Esophagus muscularis mucosa (tissue), 4 donors: ENCODE results near the gene BTBD17. TPM values are rescaled to one million over a fixed set of nuclear protein-coding genes. Genes with fewer than 3 reads are reported as not detected.
A peak's percentile ranks its signal among the peaks of the same experiment; 100 is the strongest.

Experiments used
- DNase-seq: peaks from one replicate; pipeline ENCODE4 v3.0.0-alpha.2; 2017; ENCODE audit errors: extremely low spot score
- H3K27ac ChIP-seq, 4 donors: fragments of 200-600 bp; sonication (generic); replicated peaks in 1 of 4; 1 replicate in 3 of 4; 2 replicates in 1 of 4; pipeline ENCODE4 v1.5.1; 2016 to 2019; ENCODE audit warnings: mild to moderate bottlenecking in 1 of 4
- H3K27me3 ChIP-seq, 4 donors: fragments of 200-600 bp; sonication (generic); one replicate each; pipeline versions ENCODE4 v1.5.1 to v1.6.0; 2016 to 2019
- H3K36me3 ChIP-seq, 4 donors: fragments of 200-600 bp; sonication (generic); one replicate each; pipeline ENCODE4 v1.5.1; 2016 to 2019
- H3K4me1 ChIP-seq, 4 donors: fragments of 200-600 bp; sonication (generic); one replicate each; pipeline ENCODE4 v1.5.1; 2016 to 2019
- H3K4me3 ChIP-seq, 4 donors: fragments of 200-600 bp; sonication (generic); 1 replicate in 2 of 4; 2 replicates in 2 of 4; pipeline ENCODE4 v1.5.1; 2016 to 2019; ENCODE audit warnings: mild to moderate bottlenecking in 4 of 4, moderate library complexity in 1 of 4
- H3K9me3 ChIP-seq, 4 donors: fragments of 200-600 bp; sonication (generic); 1 replicate in 3 of 4; 2 replicates in 1 of 4; pipeline ENCODE4 v1.5.1; 2016 to 2019
- EP300 ChIP-seq: sonication (generic); formaldehyde crosslinking; IDR thresholded peaks from one replicate; pipeline ENCODE4 v1.6.1; 2017; ENCODE audit warnings: antibody characterized with exemption
- POLR2A ChIP-seq: fragments of 450-650 bp; IDR thresholded peaks from one replicate; pipeline ENCODE4 v1.6.1; 2017; ENCODE audit warnings: antibody characterized with exemption, moderate library complexity, mild to moderate bottlenecking, low read depth
- POLR2AphosphoS5 ChIP-seq, 2 donors: sonication (generic); formaldehyde crosslinking; IDR thresholded peaks; one replicate each; pipeline ENCODE4 v1.6.1; 2017; ENCODE audit warnings: antibody characterized with exemption in 2 of 2
- WGBS: methylation state at CpG from one replicate; pipeline ENCODE4 v1.1.5; 2018; 5-methylcytosine and 5-hydroxymethylcytosine counted together
- intact Hi-C: fragments of 100-400 bp; cut with DNase I; formaldehyde crosslinking; loops from one replicate; pipeline ENCODE4 v1.15.1; 2023
- total RNA-seq, 4 donors: library from RNA; depleted of rRNA; stranded (reverse); fragments of >200 nt; gene quantifications; one replicate each; pipeline versions ENCODE4 v1.1.0 to v1.2.1, GENCODE V29; 2016
- TF ChIP-seq, protein P1 (sequence below), 3 experiments: fragments of 200-600 bp in 2 of 3; fragments of 450-650 bp in 1 of 3; sonication (generic) in 2 of 3; IDR thresholded peaks; one replicate each; pipeline ENCODE4 v1.5.1; 2017 to 2019; ENCODE audit warnings: antibody characterized with exemption in 3 of 3, mild to moderate bottlenecking in 2 of 3, moderate library complexity in 1 of 3

The BTBD17 gene
- total RNA-seq, 4 donors from 2014 or later, result 0.17 TPM; not detected in 3

DNA sequence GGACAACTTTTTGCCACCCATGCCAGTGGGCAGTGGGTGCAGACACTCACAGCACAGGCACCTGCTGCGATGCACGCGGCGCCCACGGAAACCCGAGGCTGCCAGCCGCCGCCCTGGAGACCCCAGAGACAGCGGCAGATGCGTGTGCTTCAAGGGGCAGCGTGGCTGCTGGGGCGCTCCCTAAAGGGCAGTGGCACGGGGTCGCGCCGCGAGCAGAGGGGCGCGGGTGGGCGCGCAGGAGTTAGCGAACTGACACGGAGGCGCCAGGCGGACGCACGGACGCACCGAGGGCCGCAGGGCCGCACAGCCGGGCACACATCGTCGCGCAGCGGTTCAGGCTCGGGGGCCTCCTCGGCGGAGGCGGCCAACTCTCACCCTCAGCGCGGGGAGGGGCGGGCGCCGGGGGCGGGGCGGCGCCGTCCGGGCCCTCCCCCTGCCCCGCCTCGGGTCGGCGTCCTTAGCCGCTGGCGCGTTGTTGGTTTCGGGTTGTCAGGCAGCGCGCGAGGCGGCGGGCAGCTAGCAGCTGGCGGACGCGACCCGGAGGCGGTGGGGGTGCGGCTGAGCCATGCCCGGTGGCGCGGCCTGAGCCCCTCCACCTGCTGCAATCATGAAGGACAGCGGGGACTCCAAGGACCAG is 35.8 kb downstream of the BTBD17 start, which contains the start of gene KIF19:
Gene KIF19 (plus strand): TSS at position 484 of the 637 bp plus-strand sequence. CDS start 124 bp downstream, at position 608.
- Histone ChIP-seq H3K9me3 (no peaks in the 10 kb centered on the region), H3K27ac (no peak within 1 kb of the TSS), H3K36me3 (no peaks in the 10 kb centered on the region), H3K27me3 (peaks cover 0 to 67% (median 9%) of the 10 kb centered on the region in 4 donors), H3K4me3 (peak within 1 kb of the TSS; percentile 39 to 56 (median 46)), H3K4me1 (peaks cover 18 to 21% (median 19%) of the 10 kb centered on the region in 4 donors)
- no peak for DNase-seq
- intact Hi-C loops, result no loop called here
- no CpG with 5 or more reads among the region's 73 CpGs for WGBS
- no peak for TF ChIP-seq POLR2AphosphoS5 (IDR thresholded peaks at IDR 0.05)
- TF ChIP-seq, protein P1, sequence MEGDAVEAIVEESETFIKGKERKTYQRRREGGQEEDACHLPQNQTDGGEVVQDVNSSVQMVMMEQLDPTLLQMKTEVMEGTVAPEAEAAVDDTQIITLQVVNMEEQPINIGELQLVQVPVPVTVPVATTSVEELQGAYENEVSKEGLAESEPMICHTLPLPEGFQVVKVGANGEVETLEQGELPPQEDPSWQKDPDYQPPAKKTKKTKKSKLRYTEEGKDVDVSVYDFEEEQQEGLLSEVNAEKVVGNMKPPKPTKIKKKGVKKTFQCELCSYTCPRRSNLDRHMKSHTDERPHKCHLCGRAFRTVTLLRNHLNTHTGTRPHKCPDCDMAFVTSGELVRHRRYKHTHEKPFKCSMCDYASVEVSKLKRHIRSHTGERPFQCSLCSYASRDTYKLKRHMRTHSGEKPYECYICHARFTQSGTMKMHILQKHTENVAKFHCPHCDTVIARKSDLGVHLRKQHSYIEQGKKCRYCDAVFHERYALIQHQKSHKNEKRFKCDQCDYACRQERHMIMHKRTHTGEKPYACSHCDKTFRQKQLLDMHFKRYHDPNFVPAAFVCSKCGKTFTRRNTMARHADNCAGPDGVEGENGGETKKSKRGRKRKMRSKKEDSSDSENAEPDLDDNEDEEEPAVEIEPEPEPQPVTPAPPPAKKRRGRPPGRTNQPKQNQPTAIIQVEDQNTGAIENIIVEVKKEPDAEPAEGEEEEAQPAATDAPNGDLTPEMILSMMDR (IDR thresholded peaks at IDR 0.05), result no peak
- no peak for TF ChIP-seq POLR2A
- TF ChIP-seq EP300, result no peak

DNA sequence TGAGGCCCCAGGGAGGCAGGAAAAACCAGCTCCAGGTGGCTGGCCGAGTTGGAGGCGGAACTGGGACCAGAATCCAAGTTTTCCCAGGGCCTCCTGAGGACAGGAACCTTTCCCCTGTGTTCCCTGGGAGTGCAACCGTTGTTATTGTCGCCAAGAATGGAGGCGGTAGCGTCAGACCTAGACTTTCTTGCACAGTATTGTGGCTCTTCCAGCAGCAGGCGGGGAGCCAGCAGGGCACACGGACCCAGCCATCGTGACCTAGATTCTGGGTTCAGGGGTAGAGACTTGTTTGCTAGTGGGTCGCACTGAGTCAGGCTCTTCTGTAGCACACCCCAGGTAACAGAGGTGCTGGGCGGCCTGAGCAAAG is 36.3 kb downstream of the BTBD17 start:
- H3K27me3 ChIP-seq, result peaks cover 0 to 62% (median 9%) of the 10 kb centered on the region in 4 donors

DNA sequence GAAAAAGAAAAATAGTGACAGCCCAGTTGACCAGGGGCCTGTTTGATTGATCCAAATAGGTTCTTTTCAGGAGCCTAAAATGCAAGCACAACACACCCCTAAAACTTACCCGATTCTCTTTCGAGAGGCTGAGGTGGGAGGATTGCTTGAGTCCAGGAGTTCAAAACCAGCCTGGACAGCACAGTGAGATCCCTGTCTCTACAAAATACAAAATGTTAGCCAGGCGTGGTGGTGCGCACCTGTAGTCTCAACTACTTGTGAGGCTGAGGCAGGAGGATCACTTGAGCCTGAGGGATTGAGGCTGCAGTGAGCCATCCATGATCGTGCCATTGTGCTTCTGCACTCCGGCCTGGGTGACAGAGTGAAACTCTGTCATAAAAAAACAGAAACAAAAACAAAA is 37.1 kb downstream of the BTBD17 start:
- DNase-seq, result no peak
- H3K27ac ChIP-seq, result no peak overlapping the region
- H3K4me1 ChIP-seq, result peaks cover 18 to 21% (median 19%) of the 10 kb centered on the region in 4 donors
- no peaks in the 10 kb centered on the region for H3K9me3 ChIP-seq
- TF ChIP-seq POLR2AphosphoS5 (IDR thresholded peaks at IDR 0.05) (no peak), EP300 (no peak), POLR2A (no peak)
- TF ChIP-seq, protein P1 (IDR thresholded peaks at IDR 0.05), result no peak
- 96% methylated on average over 6 of the region's 6 CpGs for WGBS
- intact Hi-C loops, result no loop called here
- H3K27me3 ChIP-seq, result peaks cover 0 to 54% (median 9%) of the 10 kb centered on the region in 4 donors
- no peak overlapping the region for H3K4me3 ChIP-seq
- no peaks in the 10 kb centered on the region for H3K36me3 ChIP-seq

More for the DNA sequence above, 36.3 kb downstream of the BTBD17 start:
- TF ChIP-seq EP300, result no peak
- TF ChIP-seq POLR2AphosphoS5 (IDR thresholded peaks at IDR 0.05), result no peak
- TF ChIP-seq POLR2A, result no peak
- TF ChIP-seq, protein P1 (IDR thresholded peaks at IDR 0.05), result no peak
- intact Hi-C loops, result no loop called here
- Histone ChIP-seq H3K36me3 (no peaks in the 10 kb centered on the region), H3K9me3 (no peaks in the 10 kb centered on the region), H3K4me1 (peaks cover 18 to 21% (median 19%) of the 10 kb centered on the region in 4 donors), H3K4me3 (peak overlapping the region; percentile 39 to 56 (median 46)), H3K27ac (no peak overlapping the region)
- DNase-seq, result no peak
- 28% methylated on average over 5 of the region's 11 CpGs for WGBS

DNA sequence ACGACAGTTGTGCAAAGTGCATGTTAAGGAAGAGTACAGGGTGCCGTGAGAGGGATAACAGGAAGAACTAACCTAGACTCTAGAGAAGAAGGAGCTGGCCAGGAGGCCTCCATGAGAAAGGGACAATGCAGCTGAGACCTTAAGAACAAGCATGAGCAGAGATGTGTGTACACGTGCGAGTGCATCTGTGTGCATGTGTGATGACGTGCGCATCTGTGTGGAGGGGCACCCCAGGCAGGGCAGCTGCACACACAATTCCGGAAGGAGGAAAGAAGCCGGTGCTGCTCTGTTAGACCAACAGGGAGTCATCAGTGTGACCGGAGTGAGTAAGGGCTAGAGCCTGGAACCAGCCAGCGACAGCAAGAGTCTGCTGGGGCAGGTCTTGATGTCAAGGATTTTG is 43.3 kb downstream of the BTBD17 start:
- Histone ChIP-seq H3K27ac (no peak overlapping the region), H3K27me3 (peaks cover 0 to 27% (median 0%) of the 10 kb centered on the region in 4 donors), H3K4me1 (no peaks in the 10 kb centered on the region), H3K4me3 (no peak overlapping the region), H3K9me3 (no peaks in the 10 kb centered on the region), H3K36me3 (no peaks in the 10 kb centered on the region)
- 76% methylated on average over 10 of the region's 10 CpGs for WGBS
- TF ChIP-seq POLR2A (no peak), EP300 (no peak), POLR2AphosphoS5 (IDR thresholded peaks at IDR 0.05) (no peak)
- TF ChIP-seq, protein P1 (IDR thresholded peaks at IDR 0.05), result no peak
- DNase-seq, result no peak
- intact Hi-C loops, result no loop called here

DNA sequence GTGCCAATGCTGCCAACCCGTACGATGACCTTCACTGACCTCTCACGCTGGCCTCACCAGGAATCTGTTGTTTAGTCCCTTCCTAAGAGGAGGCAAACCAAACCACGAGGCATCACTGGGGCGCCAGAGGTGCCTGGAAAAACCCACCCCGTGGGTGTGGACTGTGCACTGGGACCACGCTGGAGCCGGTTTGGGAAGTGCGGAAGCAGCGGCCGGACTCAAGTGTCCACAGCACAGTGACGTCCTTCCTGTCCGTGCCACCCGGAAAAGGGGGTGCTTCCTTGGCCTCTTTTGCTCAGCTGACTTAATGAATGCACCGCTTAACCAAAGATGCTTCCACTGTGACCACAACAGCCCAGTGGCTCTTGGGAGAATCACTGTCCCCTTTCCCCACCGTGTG is 44.6 kb downstream of the BTBD17 start:
- Histone ChIP-seq H3K9me3 (peaks cover 0 to 9% (median 0%) of the 10 kb centered on the region in 4 donors), H3K27ac (no peak overlapping the region), H3K36me3 (no peaks in the 10 kb centered on the region), H3K4me3 (no peak overlapping the region), H3K27me3 (peaks cover 0 to 22% (median 0%) of the 10 kb centered on the region in 4 donors), H3K4me1 (no peaks in the 10 kb centered on the region)
- intact Hi-C loops, result no loop called here
- TF ChIP-seq, protein P1 (IDR thresholded peaks at IDR 0.05), result no peak
- TF ChIP-seq POLR2AphosphoS5 (IDR thresholded peaks at IDR 0.05) (no peak), POLR2A (no peak), EP300 (no peak)
- 75% methylated on average over 16 of the region's 16 CpGs for WGBS
- no peak for DNase-seq
